HG03432 (cell line): Measurements from ENCODE around the gene CLDN9.

Source experiments
- ATAC-seq: cut with Tn5 transposase; IDR thresholded peaks from one replicate; pipeline ENCODE4 v1.9.1; 2021; ENCODE audit warnings: mild to moderate bottlenecking, moderate library complexity; ENCODE audit not compliant: unreplicated experiment

CLDN9 gene

DNA sequence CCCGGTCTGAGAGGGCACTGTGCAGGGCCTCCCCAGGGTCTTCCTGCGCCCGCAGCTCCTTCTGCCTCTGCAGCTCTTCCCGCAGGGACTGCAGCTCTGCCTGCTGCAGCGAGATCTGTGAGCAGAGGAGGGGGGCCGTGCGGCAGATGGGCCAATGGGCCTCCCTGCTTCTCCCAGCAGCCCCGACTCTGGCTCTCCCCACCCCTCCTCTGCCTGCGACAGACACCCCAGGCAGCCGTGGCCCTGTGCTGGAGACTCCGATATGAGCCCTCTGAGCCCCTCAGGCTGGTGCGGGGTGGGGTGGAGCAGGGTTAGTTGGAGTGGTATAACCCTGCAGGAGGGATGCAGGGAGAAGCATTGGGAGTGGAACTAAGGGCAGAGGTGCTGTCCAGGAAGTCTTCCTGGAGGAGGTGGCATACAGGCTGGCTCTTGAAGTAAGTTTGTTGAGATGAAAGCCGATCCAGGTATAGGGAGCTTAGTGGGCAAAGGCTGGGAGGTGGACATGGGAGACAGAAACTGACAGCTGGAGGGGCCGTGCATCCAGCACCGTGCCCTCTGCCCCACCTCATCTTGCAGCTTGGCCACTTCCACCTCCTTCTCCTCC lies 16.1 kb downstream of the CLDN9 start:
- no peak for ATAC-seq

DNA sequence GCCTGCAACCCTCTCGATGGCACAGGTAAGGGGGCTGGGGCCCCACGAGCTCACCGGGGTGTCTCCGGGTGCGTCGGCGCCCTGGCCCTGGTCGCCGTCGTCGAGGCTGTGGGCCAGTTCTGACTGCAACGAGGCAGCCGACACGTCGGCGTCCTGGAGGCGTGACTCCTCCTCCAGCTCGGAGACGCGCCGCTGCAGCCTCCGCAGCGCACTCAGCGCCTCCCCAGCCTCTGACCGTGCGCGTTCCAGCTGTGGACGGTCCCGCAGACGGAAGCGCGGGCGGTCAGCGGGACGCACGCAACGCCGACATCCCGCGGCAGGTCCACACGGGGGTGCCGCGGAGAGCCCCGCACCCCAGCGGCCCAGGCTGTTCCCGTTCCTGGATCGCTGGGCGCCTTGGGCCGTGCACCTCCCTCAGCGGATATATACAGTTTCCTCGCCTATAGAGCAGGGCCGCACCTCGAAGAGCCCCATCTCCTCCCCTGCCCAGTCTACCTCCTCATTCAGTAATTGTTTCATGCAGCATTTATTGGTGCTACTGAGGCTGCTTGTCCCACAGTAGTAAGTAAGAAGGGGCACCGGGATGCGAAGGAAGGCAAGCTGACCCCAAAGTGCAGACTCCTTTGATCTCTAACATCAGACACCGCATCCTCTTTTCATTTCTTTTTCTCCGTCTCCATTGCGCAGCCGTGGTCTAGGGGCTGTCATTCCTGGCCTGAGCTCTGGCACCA lies 16.9 kb downstream of the CLDN9 start:
- ATAC-seq = no peak

GRCh38 chr16:3030222-3031212 lies 17.8 kb downstream of the CLDN9 start:
- no peak for ATAC-seq

- ATAC-seq = no peak
Measured at GRCh38 chr16:3032624-3033023, 19.9 kb downstream of the CLDN9 start.

- ATAC-seq = no peak
Measured at GRCh38 chr16:3035289-3035971, 22.7 kb downstream of the CLDN9 start.

GRCh38 chr16:3035972-3036725 lies 23.4 kb downstream of the CLDN9 start:
- ATAC-seq = no peak

GRCh38 chr16:3036726-3037315 lies 24.1 kb downstream of the CLDN9 start, which contains the start of gene BICDL2:
BICDL2 (minus strand) TSS chr16:3036944; CDS start chr16:3035496, 1,448 bp downstream.
- ATAC-seq = no peak

DNA sequence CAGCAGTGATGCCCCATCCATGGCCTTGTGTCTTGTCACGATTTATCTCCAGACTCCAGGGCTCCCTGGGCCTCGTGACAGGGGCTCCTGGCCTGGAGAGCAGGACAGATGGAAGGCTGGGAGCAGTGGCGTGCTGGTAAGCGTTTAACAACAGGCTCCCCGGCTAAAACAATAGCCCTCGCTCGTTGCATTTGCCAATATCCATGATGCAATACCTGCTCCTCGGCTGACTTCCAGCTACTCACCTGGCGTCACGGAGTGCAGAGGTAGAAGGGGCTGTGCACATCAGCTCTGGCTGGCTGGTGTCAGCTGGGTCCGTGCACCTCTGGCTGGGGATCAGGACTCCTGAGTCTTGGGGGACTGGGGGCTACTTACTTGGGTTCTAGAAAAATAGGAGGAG lies 25.5 kb downstream of the CLDN9 start:
- no peak for ATAC-seq

- no peak for ATAC-seq
Measured at GRCh38 chr16:3038896-3039295, 26.2 kb downstream of the CLDN9 start.

DNA sequence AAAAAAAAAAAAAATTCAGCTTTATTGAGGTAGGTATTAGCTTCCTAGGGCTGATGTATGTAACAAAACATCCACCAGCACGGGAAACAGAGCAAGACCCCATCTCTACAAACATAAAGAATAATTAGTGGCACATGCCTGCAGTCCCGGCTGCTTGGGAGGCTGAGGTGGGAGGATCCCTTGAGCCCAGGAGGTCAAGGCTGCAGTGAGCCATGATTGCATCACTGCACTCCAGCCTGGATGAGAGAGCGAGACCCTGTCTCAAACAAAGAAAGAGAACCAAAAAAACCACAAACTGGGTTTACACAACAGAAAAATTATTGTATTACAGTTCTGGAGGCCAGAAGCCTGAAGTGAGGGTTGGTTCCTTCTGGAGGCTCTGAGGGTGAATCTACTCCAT lies 29.7 kb downstream of the CLDN9 start:
- no peak for ATAC-seq

- ATAC-seq = no peak
Measured at GRCh38 chr16:3044708-3045107, 32.0 kb downstream of the CLDN9 start.

- ATAC-seq = no peak
Measured at GRCh38 chr16:3045758-3046640, 33.3 kb downstream of the CLDN9 start, which contains the start of gene MMP25. MMP25 (plus strand) TSS chr16:3046561; CDS start chr16:3046918, 357 bp downstream.

- no peak for ATAC-seq
Measured at GRCh38 chr16:3046641-3047386, 34.1 kb downstream of the CLDN9 start.

DNA sequence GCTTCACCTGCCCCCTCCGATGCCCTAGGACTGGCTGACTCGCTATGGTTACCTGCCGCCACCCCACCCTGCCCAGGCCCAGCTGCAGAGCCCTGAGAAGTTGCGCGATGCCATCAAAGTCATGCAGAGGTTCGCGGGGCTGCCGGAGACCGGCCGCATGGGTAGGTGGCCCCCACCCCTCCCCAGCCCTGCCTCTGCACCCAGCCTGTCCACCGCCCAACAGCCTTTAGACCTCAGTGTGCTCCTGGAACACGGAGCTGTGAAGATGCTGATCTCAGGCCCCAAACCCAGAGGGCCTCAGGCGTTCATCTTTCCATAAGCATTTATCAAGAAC lies 34.6 kb downstream of the CLDN9 start:
- no peak for ATAC-seq

GRCh38 chr16:3049921-3050481 lies 37.3 kb downstream of the CLDN9 start:
- no peak for ATAC-seq

GRCh38 chr16:3050487-3050886 lies 37.8 kb downstream of the CLDN9 start:
- ATAC-seq = no peak

DNA sequence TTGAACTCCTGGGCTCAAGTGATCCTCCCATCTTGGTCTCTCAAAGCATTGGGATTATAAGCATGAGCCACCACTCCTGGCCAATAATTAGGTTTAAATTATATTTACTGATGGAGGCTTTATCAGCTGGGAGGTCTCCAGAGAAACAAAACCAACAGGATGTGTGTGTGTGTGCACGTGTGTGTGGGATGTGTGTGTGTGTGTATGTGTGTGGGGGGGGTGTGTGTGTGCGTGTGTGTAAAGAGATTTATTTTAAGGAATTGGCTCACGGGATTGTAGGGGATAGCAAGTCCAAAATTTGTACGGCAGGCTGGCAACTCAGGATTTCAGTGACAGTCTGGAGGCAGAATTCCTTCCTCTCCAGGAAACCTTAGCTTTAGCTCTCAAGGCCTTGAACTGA lies 38.3 kb downstream of the CLDN9 start:
- no peak for ATAC-seq

DNA sequence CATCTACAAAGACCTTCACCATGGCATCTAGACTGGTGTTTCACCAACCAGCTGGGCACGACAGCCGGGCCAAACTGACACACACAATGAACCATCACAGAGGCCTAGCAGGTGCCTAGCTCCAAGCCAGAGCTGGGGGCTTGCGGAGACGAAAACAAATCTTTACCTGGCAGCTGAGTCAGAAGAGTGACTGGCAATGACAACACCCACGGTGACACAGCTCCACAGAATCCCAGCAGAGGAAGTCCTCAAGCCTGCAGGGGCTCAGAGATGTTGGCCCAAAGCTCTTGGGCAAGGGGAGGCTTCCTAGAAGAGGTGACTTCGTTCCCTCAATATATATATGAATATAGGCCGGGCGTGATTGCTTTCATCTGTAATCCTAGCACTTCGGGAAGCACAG lies 38.8 kb downstream of the CLDN9 start:
- no peak for ATAC-seq
